NT2/D1 (cell line): ENCODE data around the gene PPM1L.

Experiments used
- DNase-seq: peaks from one replicate; pipeline ENCODE4 v3.0.0-alpha.2; 2011; ENCODE audit warnings: low read depth, low spot score
- H3K27me3 ChIP-seq: 2 replicates; pipeline ENCODE4 v1.6.0; 2011; ENCODE audit warnings: mild to moderate bottlenecking; ENCODE audit not compliant: insufficient read length, insufficient read depth
- H3K36me3 ChIP-seq: 2 replicates; pipeline ENCODE4 v1.6.1; 2011; ENCODE audit warnings: mild to moderate bottlenecking, low read length, mixed read lengths; ENCODE audit not compliant: insufficient read depth, insufficient read length
- H3K4me1 ChIP-seq: 2 replicates; pipeline ENCODE4 v1.5.1; 2011; ENCODE audit not compliant: insufficient read depth, insufficient read length
- H3K4me3 ChIP-seq: 2 replicates; pipeline ENCODE4 v1.5.1; 2011; ENCODE audit warnings: low read depth; ENCODE audit not compliant: insufficient read length
- H3K9ac ChIP-seq: 2 replicates; pipeline ENCODE4 v1.6.0; 2011; ENCODE audit warnings: low read depth; ENCODE audit not compliant: insufficient read length
- H3K9me3 ChIP-seq: 2 replicates; pipeline ENCODE4 v1.5.1; 2011; ENCODE audit warnings: mild to moderate bottlenecking, low read length; ENCODE audit not compliant: insufficient read depth
- SUZ12 ChIP-seq: IDR thresholded peaks from 2 replicates; pipeline ENCODE4 v1.6.1; 2011; ENCODE audit not compliant: insufficient read length, insufficient read depth; ENCODE audit errors: extremely low read depth
- YY1 ChIP-seq: IDR thresholded peaks from 2 replicates; pipeline ENCODE4 v1.6.1; 2011; ENCODE audit not compliant: insufficient read length, insufficient read depth
- ZNF274 ChIP-seq: IDR thresholded peaks from 2 replicates; pipeline ENCODE4 v1.6.1; 2011; ENCODE audit warnings: mild to moderate bottlenecking, low read depth, low read length

The PPM1L gene

DNA sequence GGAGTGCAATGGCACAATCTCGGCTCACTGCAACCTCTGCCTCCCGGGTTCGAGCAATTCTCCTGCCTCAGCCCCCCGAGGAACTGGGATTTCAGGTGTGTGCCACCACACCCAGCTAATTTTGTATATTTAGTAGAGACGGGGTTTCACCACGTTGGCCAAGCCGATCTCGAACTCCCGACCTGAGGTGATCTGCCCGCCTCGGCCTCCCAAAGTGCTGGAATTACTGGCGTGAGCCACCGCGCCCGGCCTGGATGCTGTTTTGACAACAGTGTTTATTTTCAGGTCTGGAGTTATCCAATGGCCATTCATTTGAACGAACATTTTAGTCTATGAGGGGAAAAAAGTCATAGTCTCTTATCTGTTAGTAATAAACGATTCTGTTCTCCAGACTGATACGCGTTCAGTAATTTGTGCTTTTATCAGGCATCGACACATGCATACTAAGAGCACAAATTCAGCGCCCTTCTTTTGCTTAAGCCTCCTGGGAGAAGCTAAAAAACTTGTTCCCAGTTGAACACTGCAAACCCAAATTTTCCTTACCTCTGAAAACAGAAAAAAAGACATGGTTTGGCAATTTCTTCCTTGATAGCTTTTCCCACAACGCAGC is 347.9 kb downstream of the PPM1L start:
- H3K4me3 ChIP-seq, result peak overlapping the region; percentile 84
- H3K9ac ChIP-seq, result peak overlapping the region; percentile 95
- no peaks in the 10 kb centered on the region for H3K9me3 ChIP-seq
- no peak for DNase-seq
- peaks cover 9% of the 10 kb centered on the region for H3K27me3 ChIP-seq
- no peak for TF ChIP-seq ZNF274
- no peak for TF ChIP-seq SUZ12
- no peak for TF ChIP-seq YY1
- H3K4me1 ChIP-seq, result no peaks in the 10 kb centered on the region
- peaks cover 47% of the 10 kb centered on the region for H3K36me3 ChIP-seq

DNA sequence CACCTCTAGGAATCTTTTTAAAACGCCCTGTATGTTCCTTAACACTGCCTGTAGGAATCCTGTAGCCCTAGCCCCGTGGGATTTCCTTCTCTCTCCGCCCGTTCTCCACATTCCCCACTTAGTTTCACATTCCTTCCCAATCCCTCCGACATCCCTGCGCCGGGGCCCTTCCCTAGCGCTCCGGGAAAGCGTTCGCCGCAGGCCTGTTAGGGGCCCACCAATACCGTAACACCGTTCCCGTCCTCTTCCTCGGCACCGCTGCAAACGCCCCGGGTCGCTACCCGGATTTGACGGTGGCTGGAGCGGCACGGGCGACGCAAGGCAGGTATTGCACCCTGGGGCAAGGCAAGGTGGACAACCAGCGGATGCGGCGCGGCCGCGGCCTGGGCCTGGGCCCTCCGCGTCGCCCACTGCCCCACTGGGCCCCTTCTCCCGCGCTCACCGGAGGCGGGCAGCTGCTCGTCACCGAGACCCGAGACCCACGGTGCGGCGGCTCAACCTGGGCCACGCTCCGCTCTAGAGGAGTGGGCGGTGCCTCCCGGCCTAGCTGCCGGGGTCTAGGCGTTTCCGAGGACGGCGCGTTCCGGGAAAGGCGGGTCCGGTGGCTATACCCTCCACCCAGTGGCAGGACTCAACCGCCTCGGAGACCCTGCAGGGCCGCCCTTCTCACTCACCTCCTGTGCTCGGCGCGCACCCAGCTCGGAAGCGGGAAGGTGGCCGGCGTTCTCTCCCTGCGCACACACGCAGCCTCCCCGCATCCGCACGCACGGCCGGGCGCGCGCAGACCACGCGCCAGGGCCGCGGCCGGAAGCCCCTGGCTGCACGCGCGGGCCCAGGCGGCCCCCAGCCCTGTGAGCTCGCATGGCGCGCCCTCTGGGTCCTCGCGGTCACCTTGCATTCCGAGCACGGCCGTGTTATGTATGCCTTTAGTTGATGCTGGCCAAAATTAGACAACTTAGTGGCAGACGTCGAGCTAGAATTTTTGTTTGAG is 348.8 kb downstream of the PPM1L start, which contains the start of gene B3GALNT1:
TSS of gene B3GALNT1 (minus strand) at position 789 of the 991 bp plus-strand sequence. CDS start 18,595 bp downstream, outside the sequence.
- peak; percentile 25 for DNase-seq
- Histone ChIP-seq H3K4me3 (peak within 1 kb of the TSS; percentile 84), H3K9me3 (no peaks in the 10 kb centered on the region), H3K36me3 (peaks cover 38% of the 10 kb centered on the region), H3K9ac (peak within 1 kb of the TSS; percentile 95), H3K27me3 (peaks cover 9% of the 10 kb centered on the region), H3K4me1 (no peaks in the 10 kb centered on the region)
- TF ChIP-seq SUZ12 (no peak), ZNF274 (no peak), YY1 (no peak)

DNA sequence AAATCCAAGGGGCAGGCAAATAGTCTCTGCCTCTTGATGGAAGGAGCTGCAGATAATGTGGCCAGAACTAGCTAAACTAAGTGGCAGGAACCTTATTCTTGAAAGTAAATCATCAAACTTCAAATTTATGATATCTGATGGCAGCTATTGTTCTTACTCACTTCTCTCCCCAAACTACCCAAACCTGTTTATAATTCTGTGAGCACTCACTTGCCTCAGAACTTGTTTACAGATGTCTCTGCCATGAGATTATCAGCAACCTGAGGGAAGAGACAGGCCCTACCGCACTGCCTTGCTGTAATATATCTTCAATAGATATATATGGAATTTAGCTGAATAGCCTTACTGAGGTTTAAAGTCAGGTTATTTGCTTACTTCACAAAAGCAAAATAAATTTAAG is 351.3 kb downstream of the PPM1L start:
- TF ChIP-seq ZNF274, result no peak
- no peak for TF ChIP-seq YY1
- no peak for TF ChIP-seq SUZ12
- Histone ChIP-seq H3K4me1 (no peaks in the 10 kb centered on the region), H3K27me3 (peaks cover 9% of the 10 kb centered on the region), H3K36me3 (peaks cover 14% of the 10 kb centered on the region), H3K9ac (no peak overlapping the region), H3K4me3 (no peak overlapping the region), H3K9me3 (no peaks in the 10 kb centered on the region)
- DNase-seq, result no peak

DNA sequence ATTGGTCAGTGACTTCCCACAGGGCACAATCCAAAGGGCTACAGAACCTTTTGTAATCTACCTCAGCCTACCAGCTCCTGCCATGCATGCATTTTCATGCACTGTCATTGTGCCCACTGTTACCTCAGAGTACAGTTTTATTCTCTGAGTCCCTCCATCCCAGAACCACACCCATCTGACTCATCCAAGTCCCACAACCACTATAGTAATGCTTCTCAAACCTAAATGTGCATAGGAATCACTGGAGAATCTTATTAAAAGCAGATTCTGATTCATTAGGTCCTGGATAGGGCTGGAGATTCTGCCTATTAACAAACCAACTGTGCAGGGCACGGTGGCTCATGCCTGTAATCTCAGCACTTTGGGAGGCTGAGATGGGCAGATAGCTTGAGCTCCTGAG is 352.8 kb downstream of the PPM1L start:
- TF ChIP-seq ZNF274, result no peak
- no peak for DNase-seq
- H3K4me3 ChIP-seq, result no peak overlapping the region
- H3K9me3 ChIP-seq, result no peaks in the 10 kb centered on the region
- no peaks in the 10 kb centered on the region for H3K4me1 ChIP-seq
- H3K9ac ChIP-seq, result no peak overlapping the region
- peaks cover 9% of the 10 kb centered on the region for H3K27me3 ChIP-seq
- peaks cover under 1% of the 10 kb centered on the region for H3K36me3 ChIP-seq

DNA sequence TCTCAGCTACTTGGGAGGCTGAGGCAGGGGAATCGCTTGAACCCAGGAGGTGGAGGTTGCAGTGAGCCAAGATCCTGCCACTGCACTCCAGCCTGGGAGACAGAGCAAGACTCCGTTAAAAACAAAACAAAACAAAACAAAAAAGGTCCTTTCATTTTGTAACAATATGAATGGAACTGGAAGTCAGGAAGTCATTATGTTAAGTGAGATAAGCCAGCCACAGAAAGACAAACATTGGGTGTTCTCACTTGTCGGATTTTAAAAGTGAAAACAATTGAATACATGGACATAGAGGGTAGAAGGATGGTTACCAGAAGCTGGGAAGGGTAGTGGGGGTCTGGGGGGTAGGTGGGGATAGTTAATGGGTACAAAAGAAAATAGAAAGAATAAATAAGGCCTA is 361.6 kb downstream of the PPM1L start:
- Histone ChIP-seq H3K9ac (no peak overlapping the region), H3K4me1 (no peaks in the 10 kb centered on the region), H3K9me3 (peaks cover 29% of the 10 kb centered on the region), H3K4me3 (no peak overlapping the region), H3K36me3 (no peaks in the 10 kb centered on the region), H3K27me3 (no peaks in the 10 kb centered on the region)
- no peak for DNase-seq
- no peak for TF ChIP-seq YY1

DNA sequence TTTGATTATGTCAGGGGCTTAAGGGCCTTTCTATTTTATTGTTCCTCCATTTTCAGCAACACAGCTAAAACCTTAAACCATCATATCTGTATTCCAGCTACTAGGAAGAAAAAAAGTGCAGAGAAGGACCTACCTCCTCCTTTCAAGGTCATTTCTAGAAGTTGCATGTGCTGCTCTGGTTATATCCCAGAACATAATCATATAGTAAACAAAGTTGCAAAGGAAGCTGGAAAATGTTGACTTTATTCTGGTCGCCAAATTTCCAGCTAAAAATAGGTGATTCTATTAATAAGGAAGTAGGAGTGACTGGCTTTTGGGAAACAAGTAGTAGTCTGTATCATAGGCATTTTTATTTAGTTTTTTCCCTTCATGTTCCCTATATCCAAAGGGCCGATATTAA is 370.5 kb downstream of the PPM1L start:
- DNase-seq, result no peak
- no peaks in the 10 kb centered on the region for H3K27me3 ChIP-seq
- no peaks in the 10 kb centered on the region for H3K36me3 ChIP-seq
- no peak for TF ChIP-seq SUZ12
- H3K4me3 ChIP-seq, result no peak overlapping the region
- peaks cover 15% of the 10 kb centered on the region; the same call in 1 of the 2 replicates for H3K9me3 ChIP-seq
- H3K9ac ChIP-seq, result no peak overlapping the region
- H3K4me1 ChIP-seq, result no peaks in the 10 kb centered on the region
